Stimulated activated CD4-positive, alpha-beta T cell treated with anti-CD3 and anti-CD28 coated beads, Interleukin-15, amount 100 ng/mL, for 48 hours (primary cell): ENCODE measurements around the gene CLEC4M.
A peak's percentile ranks its signal among the peaks of the same experiment; 100 is the strongest.

Source experiments
- DNase-seq, 2 donors: peaks; one replicate each; pipeline ENCODE4 v3.0.0-alpha.2; 2020; ENCODE audit warnings: low read depth in 2 of 2

The CLEC4M gene, protein sequence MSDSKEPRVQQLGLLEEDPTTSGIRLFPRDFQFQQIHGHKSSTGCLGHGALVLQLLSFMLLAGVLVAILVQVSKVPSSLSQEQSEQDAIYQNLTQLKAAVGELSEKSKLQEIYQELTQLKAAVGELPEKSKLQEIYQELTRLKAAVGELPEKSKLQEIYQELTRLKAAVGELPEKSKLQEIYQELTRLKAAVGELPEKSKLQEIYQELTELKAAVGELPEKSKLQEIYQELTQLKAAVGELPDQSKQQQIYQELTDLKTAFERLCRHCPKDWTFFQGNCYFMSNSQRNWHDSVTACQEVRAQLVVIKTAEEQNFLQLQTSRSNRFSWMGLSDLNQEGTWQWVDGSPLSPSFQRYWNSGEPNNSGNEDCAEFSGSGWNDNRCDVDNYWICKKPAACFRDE

GRCh38 chr19:7762719-7763293 is at the start of gene CLEC4M:
Gene CLEC4M (plus strand): TSS chr19:7763243. CDS start chr19:7763267, 24 bp downstream.
- no peak for DNase-seq

DNA sequence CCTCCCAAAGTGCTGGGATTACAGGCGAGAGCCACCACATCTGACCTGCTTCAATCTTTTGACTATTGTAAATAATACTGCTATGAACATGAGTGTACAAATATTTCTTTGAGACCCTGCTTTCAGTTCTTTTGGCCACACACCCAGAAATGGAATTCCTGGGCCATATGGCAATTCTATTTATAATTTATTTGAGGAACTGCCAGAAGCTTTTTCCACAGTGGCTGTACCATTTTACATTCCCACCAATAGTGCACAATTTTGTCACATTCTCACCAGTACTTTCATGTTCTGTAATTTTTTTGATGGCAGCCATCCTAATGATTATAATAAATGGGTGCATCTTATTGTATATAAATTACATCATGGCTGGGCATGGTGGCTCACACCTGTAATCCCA is 47.4 kb upstream of the CLEC4M start:
- DNase-seq, result no peak

- DNase-seq, result no peak
Observed at GRCh38 chr19:7716762-7717161, 46.3 kb upstream of the CLEC4M start.

GRCh38 chr19:7718668-7719067 is 44.4 kb upstream of the CLEC4M start:
- DNase-seq, result no peak

- DNase-seq, result no peak
Observed at GRCh38 chr19:7720351-7720750, 42.7 kb upstream of the CLEC4M start.

DNA sequence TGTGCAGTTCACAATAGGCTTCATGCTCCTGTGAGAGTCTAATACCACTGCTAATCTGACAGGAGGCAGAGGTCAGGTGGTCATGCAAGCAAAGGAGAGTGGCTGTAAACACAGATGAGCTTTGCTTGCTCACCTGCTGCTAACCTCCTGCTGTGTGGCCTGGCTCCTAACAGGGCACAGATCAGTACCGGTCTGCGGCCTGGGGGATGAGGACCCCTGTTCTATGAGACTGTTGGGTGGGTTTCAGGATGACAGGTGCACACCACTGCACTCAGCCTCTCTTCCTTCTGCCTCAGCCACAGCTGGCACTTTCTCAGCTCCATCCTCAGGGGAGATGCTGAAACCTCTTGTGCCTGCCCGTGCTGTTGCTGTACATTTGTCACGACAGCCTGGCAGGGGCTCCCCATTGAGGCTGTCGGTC is 40.8 kb upstream of the CLEC4M start:
- DNase-seq, result no peak

DNA sequence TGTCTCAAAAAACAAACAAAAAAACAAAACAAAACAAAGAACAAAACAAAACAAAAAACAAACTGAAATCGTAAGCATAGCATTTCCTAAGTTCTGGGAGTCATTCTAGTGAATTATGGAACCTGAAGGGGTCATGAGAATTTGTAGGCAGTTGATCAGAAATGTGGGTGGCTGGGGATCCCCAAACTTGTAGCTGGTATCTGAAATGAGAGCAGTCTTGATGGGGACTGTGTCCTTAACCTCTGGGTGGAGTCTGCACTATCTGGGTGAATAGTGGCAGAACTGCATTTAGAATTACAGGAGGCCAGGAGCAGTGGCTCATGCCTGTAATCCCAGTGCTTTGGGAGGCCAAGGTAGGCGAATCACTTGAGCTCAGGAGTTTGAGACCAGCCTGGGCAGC is 37.3 kb upstream of the CLEC4M start:
- DNase-seq, result no peak

GRCh38 chr19:7729211-7729610 is 33.8 kb upstream of the CLEC4M start:
- DNase-seq, result no peak

DNA sequence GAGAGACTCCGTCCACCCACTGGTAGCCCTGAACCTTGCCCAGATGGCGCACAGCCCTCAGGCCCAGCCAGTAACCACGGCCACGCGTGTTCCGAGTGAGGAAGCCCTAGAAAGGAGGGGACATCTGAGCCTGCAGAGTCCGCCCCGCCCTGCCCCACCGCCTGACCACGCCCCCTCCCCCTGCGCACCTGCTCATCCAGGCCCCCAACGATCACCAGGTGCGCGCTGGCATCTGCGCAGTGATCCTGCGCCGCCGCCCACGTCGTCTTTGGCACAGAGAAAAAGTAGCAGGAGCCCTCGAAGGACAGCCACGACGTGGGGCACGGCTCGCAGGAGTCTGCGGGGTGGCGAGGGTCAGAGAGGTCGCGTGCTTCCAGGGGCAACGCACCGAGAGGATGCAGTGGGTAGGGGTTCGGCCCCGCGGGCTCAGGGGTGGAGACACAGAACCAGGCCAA is 33.2 kb upstream of the CLEC4M start:
- DNase-seq, result no peak

- DNase-seq, result no peak
Observed at GRCh38 chr19:7730286-7731217, 32.5 kb upstream of the CLEC4M start.

- DNase-seq, result no peak
Observed at GRCh38 chr19:7731218-7731595, 31.8 kb upstream of the CLEC4M start.

GRCh38 chr19:7731615-7732014 is 31.4 kb upstream of the CLEC4M start:
- no peak for DNase-seq

DNA sequence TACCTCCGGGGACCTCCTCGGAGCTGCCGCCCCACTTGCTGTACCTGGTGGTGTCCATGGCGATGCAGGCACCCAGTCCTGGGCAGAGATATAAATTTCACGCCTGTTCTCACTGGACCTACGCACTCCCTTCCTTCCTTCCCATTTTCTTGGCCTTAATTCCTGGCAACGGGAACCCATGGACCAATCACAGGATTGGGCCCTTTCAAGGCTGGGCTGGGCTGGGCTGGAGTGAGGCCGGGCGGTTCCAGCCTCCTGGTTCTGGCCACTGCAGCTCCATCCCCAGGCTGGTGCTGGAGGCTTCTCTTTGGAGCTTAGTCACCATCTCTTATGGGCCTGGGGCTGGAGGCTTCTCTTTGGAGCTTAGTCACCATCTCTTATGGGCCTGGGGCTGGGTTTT is 31.0 kb upstream of the CLEC4M start, which contains the start of gene CLEC4G:
TSS of gene CLEC4G (minus strand) at position 66 of the 400 bp plus-strand sequence. CDS start at position 58, 8 bp downstream.
- DNase-seq, result no peak

DNA sequence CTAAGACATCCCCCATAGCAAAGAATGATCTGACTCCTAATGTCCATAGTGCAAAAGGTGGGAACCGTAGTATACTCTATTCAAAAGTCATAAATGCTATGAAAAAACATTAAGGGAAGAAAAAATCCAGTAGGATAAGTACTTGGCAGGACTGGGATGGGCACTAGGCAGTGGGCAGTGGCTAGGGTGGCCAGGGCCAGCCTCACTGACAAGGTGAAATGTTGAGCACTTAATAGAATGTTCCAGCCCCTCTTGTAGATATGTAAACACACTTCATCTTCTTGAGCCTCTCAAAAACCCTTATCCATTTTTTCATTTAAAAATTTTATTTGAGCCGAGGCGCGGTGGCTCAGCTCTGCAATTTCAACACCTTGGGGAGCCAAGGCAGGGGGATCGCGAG is 29.7 kb upstream of the CLEC4M start:
- no peak for DNase-seq

GRCh38 chr19:7734220-7735203 is 28.5 kb upstream of the CLEC4M start:
- DNase-seq, result no peak

DNA sequence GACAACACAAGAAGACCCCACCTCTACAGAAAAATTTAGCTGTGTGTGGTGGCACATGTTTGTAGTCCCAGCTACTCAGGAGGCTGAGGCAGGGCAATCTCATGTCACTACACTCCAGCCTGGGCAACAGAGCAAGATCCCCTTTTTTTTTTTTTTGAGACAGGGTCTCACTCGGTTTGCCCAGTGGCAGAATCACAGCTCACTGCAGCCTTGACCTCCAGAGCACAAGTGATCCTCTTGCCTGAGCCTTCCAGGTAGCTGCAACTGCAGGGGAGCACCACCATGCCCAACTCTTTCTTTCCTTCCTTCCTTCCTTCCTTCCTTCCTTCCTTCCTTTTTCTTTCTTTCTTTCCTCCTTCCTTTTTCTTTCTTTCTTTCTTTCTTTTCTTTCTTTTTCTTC is 26.9 kb upstream of the CLEC4M start:
- DNase-seq, result no peak

DNA sequence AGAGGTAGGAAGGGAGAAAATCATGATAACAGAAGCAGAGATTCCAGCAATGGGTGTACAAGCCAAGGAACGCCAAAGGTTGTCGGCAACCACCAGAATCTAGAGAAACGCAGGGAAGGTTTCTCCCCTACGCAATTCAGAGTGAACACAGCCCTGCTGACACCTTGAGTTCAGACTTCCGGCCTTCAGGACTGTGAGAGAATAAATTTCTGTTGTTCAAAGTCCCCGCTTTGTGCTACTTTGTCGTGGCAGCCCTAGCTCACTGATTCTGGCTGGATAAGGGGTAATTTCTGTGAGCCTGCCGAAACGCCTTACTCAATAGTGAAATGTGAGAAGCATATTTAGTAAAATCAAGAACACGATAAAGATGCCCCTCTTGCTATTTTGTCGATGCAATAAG is 25.8 kb upstream of the CLEC4M start:
- no peak for DNase-seq

DNA sequence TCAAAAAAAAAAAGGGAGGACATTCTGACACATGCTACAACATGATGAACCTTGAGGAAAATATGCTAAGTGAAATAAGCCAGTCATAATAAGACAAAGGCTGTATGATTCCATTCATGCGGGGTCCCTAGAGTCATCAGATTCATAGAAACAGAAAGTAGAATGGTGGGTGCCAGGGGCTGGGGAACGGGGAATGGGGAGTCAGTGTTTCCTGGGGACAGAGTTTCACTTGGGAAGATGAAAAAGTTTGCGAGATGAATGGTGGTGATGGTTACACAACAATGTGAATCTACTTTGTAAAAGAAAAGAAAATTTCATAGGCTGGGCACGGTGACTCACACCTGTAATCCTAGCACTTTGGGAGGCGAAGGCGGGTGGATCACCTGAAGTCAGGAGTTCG is 25.0 kb upstream of the CLEC4M start:
- peak in 1 of 2 donors; percentile 36 for DNase-seq

DNA sequence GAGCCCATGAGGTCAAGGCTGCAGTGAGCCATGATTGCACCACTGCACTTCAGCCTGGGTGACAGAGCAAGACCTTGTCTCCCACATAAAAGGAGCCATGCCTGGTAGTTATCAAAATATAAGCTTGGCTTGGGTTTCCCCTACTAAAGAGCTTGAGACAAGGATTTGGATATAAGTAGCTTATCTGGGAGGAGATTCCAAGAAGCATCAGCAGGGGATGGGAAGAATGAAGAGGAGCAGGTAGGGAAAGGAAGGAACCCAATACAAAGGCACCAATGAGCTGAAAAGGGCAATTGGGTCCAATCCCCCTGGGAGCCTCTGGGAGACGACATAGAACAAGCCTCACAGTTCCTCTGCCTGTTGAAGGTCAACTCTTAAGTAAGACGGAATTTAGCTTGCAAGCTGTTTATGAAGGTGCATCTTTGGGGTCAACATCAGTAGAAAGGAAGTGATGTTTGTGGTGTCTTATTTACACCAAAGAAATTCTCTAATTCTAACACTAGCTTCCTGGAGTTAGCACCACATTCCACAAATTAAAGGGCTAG is 23.8 kb upstream of the CLEC4M start:
- no peak for DNase-seq

- no peak for DNase-seq
Observed at GRCh38 chr19:7739801-7740681, 23.0 kb upstream of the CLEC4M start.
